Measurements from ENCODE around the gene SETD7.

Gene SETD7

DNA sequence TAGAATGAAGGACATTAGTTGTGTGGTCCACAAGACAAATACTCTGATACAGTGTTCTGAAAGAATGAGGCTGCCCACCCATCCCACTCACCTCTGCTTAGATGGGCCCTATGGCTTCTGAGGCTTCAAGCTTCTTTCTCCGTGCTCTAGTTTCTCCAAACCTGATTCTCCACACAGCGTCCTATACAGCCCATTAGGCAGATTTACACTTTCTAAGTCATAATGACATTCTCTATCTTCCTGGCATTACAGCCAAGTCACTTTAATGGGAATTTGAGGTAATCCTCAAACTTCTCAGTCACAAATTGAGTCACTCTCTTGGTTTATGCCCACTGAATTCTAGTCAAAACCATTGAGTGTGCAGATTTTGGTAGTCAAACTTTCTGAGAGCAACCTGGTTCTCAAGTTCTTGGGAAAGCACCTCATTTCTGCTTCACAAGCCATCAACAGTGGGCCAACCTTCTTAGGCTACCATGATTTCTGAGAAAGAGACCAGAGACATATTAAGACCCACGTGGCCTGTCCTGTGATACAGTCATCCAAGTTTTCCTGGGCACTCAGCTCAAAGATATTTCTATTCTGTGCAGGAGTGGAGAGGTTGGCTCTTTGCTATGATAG is 6.2 kb upstream of the SETD7 start:
- ATAC-seq (ENCODE audit: low read depth): no peak
- Mint-ChIP-seq H3K27me3 (no peaks in the 10 kb centered on the region), H3K9me3 (no peaks in the 10 kb centered on the region), H3K4me3 (no peak overlapping the region), H3K4me1 (peaks cover 20% of the 10 kb centered on the region), H3K27ac (peak overlapping the region; percentile 97), H3K36me3 (no peaks in the 10 kb centered on the region)
- DNase-seq (ENCODE audit: low spot score in 2 of 2): no peak

DNA sequence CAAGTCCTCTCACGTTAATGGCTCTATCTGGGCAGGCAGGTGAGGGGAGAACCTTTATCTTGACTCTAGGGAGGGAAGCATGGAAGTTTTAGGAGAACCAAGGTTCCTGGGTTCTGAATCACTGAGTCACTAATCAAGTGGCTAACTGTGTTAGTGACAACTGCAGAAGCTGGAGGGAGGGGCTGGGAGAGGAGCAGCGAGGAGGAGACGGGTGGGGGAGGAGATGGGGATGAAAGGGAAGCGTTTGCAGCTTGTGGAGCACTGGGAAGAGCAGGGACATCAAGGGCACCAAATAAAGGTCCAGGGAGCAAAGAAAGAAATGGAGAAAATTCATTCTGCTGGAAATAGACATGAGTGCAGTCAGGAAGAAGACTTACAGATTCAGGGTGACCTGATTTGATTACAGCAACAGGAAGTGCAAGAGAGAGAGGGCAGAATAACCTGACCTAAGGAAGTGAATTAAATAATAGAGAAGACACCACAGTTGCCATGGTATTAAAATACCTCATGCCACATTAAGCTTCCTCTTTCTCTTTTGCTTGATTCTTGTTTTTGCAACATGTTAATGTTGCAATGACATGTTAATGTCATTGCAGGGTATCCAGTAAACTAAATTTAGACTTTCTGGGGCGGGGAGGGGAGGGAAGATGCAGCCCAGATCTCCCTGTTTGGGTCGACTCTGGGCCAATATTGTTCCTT is 4.5 kb upstream of the SETD7 start:
- no peaks in the 10 kb centered on the region for H3K9me3 Mint-ChIP-seq
- H3K27ac Mint-ChIP-seq: peak overlapping the region; percentile 97
- H3K36me3 Mint-ChIP-seq: no peaks in the 10 kb centered on the region
- ATAC-seq (ENCODE audit: low read depth): peak; percentile 73
- no peaks in the 10 kb centered on the region for H3K27me3 Mint-ChIP-seq
- H3K4me3 Mint-ChIP-seq: peak overlapping the region; percentile 79
- H3K4me1 Mint-ChIP-seq: peaks cover 20% of the 10 kb centered on the region
- peak; percentile 29 to 61 for DNase-seq (ENCODE audit: low spot score in 2 of 2)

DNA sequence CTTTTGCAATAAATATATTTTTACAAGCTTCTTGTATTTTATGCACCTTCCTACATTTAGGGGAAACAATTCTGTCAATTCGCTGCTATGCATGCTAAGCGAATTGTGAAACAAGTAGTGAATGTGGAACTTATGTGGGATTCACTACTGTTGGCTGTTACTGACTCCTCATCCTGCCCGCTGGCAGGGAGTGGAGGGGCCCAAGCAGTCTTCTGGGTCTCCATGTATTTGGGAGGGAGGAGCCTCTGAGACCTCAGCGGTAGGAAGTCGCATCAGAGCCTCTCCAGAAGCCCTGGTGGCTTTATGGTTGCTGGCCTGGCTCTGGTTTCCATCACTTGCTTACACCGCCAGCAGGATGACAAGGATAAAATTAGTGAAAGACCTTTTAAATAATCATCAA is 3.7 kb upstream of the SETD7 start:
- Mint-ChIP-seq H3K27ac (peak overlapping the region; percentile 97), H3K9me3 (no peaks in the 10 kb centered on the region), H3K27me3 (no peaks in the 10 kb centered on the region), H3K4me1 (peaks cover 24% of the 10 kb centered on the region), H3K4me3 (no peak overlapping the region), H3K36me3 (no peaks in the 10 kb centered on the region)
- no peak for ATAC-seq (ENCODE audit: low read depth)
- DNase-seq (ENCODE audit: low spot score in 2 of 2): no peak

DNA sequence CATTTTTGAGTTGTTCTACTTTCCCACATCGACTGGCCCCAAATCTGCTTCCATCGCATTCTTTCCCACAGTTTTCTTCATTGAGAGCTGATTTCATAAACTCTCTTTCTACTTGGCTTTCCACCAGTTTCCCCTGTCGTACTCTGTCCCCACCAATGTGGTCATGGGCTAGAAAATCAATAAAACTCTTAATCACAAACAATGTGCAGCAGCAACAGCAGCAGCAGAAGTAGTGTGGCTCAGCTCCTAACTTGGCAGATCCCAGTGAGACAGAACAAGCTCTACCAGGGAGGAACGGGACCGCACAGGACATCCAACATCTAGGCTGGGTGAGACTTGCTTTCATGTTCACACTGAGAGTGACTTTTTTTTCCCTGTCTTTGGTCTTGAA is 3.1 kb upstream of the SETD7 start:
- Mint-ChIP-seq H3K9me3 (no peaks in the 10 kb centered on the region), H3K36me3 (no peaks in the 10 kb centered on the region), H3K27ac (peak overlapping the region; percentile 97), H3K4me1 (peaks cover 27% of the 10 kb centered on the region), H3K27me3 (no peaks in the 10 kb centered on the region), H3K4me3 (no peak overlapping the region)
- DNase-seq (ENCODE audit: low spot score in 2 of 2) (no peak), ATAC-seq (ENCODE audit: low read depth) (no peak)

DNA sequence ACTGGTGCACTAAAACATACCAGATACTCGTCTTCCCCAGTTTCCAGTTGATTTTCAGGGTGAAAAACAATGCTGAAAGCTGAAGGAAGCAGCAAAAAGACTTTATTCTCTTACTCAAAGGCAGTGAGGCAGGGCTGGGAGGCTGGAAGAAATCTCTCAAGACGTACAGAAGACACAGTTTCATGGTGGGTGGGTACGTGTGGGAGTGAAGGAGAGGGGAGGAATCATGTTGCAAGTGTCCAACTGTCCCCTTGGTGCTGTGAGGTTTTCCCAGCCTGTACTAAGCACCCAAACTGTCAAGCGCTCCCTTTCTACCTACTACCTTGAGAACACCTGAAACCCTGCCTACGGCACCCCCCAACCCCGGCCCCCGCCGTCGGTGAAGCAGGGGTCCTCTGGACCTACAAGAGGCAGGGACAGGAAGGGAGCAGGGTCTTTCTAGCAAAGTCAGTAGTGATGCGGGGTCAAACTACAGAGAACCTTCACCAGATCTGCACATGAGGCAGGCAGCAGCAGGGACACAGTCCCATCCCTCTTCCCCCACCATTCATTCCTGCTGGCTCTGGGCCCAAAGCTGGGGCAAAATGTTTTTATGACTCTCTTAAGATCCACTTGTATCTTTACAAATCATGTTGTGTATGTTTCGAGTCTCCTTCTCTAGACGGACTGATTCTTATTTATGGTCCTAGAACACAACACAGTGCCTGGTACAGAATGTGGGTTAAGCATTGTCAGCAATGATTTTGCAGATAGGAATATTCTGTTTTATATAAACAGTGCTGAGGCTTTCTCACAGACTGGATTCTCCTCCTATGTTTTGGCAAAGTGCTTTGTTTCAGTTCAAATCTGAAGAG is 2.4 kb upstream of the SETD7 start:
- Mint-ChIP-seq H3K9me3 (no peaks in the 10 kb centered on the region), H3K27me3 (no peaks in the 10 kb centered on the region), H3K4me3 (no peak overlapping the region), H3K27ac (peak overlapping the region; percentile 97), H3K4me1 (peaks cover 30% of the 10 kb centered on the region), H3K36me3 (no peaks in the 10 kb centered on the region)
- ATAC-seq (ENCODE audit: low read depth) (no peak), DNase-seq (ENCODE audit: low spot score in 2 of 2) (no peak)

DNA sequence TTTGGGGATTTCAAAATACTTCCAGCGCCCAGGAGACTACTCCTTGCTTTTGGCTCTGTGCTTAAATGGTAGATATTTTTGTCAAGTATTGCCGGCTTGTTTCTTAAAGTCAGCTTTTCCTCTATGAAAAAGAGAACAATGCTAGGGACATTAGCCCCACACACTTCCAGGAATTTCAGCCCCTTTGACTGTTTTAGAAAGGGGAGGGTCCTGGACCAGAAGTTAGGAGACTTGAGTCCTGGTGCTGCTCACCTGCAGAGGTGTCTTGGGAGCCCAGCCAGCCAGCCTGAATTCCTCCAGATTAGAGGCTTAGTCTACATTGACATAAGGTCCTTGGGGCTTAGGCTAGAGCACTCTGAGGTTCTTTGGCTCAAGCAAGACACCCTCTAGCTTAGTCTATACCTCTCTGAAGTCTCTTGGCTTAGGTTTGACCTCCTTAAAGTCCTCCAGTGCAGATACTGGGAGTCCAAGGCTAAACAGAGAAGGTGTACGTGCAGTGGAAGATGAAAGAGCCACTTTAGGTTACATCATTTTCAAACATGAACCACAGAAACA is 1.6 kb upstream of the SETD7 start:
- peak overlapping the region; percentile 97 for H3K27ac Mint-ChIP-seq
- no peaks in the 10 kb centered on the region for H3K9me3 Mint-ChIP-seq
- DNase-seq (ENCODE audit: low spot score in 2 of 2) (no peak), ATAC-seq (ENCODE audit: low read depth) (no peak)
- H3K27me3 Mint-ChIP-seq: no peaks in the 10 kb centered on the region
- H3K36me3 Mint-ChIP-seq: no peaks in the 10 kb centered on the region
- peaks cover 33% of the 10 kb centered on the region for H3K4me1 Mint-ChIP-seq
- H3K4me3 Mint-ChIP-seq: peak overlapping the region; percentile 96

DNA sequence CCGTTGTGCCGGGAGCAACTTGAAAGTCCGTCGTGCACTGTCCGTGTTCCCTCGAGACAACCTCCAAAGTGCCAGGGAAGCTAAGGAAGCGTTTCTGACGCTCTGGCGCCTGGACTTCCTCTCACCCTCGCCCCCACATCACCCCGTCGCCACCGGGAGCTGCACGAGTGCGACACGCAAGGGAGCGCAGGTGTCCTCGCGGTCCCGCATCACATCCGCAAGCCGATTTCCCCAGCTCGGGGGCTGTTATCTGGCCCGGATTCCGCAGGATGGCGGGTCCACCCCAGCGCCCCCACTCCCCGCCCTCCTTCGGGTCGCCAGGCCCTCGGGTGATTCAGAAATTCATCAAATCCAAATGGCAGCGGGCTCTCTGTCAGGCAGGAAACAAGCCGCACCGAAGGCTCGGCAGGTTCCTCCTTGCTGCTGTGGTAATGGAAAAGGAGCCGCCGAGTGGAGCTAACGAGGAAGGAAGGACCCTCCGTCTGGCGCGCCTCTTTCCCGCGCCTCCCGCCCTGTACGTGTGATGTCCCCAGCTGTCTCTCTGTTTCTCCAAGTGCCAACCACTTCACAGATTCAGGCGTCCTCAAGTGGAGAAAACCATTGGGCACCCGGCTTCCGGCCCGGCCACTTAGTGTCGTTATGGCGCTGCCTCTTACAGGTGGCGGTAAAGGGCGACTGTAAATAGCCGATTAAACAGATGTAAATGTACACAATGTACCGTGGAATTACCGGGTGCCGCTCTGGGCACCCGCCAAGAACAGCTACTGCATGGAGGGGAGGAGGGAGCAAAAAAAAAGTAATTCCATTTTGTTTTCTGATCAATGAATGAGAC is 921 bp upstream of the SETD7 start:
- DNase-seq (ENCODE audit: low spot score in 2 of 2) (peak; percentile 70 to 72), ATAC-seq (ENCODE audit: low read depth) (peak; percentile 47)
- Mint-ChIP-seq H3K27me3 (no peaks in the 10 kb centered on the region), H3K4me3 (peak overlapping the region; percentile 96), H3K27ac (peak overlapping the region; percentile 97), H3K36me3 (no peaks in the 10 kb centered on the region), H3K9me3 (no peaks in the 10 kb centered on the region), H3K4me1 (peaks cover 37% of the 10 kb centered on the region)

DNA sequence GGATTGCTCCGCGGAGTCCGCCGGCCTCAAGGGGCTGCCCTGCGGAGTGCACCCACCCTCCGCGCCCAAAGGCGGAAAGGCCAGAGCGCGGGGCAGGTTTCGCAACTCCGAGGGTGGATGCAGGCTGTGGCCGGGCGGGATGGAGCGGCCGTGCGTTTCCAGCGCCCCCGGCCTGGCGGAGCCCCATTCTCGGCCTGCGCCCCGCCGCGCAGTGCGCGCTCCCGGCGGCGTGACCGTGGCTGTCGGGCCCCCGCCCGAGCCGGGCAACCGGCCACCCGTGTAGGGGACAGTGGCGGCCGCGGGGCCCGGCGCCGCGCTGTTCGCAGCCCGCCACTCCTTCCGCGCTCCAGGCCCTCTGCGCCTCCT is 331 bp downstream of the SETD7 start:
- Mint-ChIP-seq H3K36me3 (no peaks in the 10 kb centered on the region), H3K27ac (peak overlapping the region; percentile 97), H3K4me1 (peaks cover 38% of the 10 kb centered on the region), H3K9me3 (no peaks in the 10 kb centered on the region), H3K4me3 (peak overlapping the region; percentile 98), H3K27me3 (no peaks in the 10 kb centered on the region)
- DNase-seq (ENCODE audit: low spot score in 2 of 2): peak in 1 of 2 donors; percentile 57
- ATAC-seq (ENCODE audit: low read depth): peak; percentile 3

DNA sequence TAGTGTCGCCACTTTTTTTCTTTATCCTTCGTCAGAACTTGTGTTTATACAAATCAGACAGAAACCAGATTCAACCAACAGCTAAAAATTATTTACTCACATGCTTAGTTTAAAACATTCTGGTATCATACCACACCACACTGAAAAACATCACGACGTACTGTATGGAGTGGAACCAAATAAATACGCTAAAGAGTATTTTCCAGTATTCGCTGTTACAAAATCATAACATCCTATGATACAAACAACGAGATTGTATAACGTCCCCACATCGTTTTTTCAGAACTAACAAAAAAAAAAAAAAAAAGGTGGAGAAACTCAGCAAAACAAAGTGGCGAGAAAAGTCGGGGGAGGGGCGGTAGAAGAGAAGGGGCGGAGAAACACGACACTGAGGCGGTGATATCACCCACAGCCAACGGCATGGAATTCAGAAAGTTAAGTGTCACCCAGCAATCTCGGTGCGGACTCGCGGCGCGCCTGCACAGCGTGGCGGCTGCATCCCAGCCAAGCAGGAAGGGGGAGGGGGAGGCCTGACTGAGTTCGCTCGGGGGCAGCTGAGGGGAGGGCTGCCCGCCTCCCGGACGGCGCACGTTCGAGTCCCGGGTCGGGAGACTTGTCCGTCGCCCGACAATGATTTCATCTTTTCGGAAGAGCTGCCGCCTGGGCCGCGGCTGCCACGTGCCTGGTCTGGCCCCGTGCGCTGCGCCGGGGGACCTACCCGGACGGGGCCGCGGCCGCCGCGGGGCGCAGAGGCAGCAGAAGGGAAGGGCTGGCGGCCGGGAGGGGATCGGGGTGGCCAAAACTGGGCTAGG is 920 bp downstream of the SETD7 start:
- Mint-ChIP-seq H3K27ac (peak overlapping the region; percentile 97), H3K36me3 (no peaks in the 10 kb centered on the region), H3K27me3 (no peaks in the 10 kb centered on the region), H3K4me1 (peaks cover 34% of the 10 kb centered on the region), H3K4me3 (peak overlapping the region; percentile 98), H3K9me3 (no peaks in the 10 kb centered on the region)
- ATAC-seq (ENCODE audit: low read depth) (peak; percentile 57), DNase-seq (ENCODE audit: low spot score in 2 of 2) (peak; percentile 70 to 82)

DNA sequence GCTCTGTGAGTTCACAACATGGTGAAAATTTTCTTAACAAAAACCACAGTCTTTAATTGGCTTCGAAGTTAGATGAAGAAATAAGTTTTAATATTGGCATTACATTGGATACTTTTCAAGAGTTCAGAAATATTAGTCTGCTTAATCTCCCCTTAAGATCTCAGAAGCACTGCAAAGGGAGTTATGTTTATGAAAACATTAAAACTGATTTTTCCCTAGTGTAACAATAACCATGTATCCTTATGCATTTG is 1.5 kb downstream of the SETD7 start:
- peaks cover 30% of the 10 kb centered on the region for H3K4me1 Mint-ChIP-seq
- H3K4me3 Mint-ChIP-seq: peak overlapping the region; percentile 98
- no peaks in the 10 kb centered on the region for H3K27me3 Mint-ChIP-seq

DNA sequence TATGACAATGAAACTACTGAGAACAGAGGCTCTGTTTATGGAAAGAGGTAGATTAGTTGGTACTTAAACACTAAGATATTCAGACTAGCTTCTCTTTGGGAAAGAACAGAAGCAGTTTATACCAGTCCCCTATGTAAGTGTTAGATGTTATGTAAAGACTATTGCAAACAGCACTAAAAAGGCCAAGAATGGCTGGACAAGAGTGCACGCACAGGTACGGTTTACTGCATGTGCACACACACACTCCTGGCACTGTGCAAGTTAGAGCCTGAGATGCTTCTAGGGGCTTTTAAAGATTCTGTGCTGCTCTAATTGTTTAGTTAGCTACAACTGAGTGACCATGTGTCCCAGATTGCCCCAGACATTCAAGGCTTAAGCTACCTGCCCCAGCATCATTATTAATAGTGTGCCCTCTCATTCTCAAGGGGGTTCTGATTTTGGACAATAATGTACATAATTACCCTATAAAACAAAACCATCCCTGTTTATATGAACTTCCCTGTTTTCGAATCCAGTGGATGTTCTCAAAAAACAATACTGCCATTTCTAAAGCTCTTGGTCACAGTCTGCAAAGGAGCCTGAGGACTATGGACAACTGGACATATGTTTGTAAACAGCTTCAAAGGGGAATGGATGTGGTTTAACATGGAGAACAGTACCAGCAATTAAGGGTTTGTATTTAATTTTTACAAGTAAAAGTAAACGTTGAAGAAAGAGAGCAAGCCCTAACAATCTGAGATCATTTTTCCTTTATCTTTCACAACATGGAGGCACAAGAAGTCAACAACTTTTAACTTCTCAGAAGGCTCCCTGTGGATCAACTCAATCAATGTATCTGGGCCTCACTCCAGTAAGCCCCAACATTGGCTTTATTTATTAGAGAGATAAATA is 2.0 kb downstream of the SETD7 start:
- no peak overlapping the region for H3K27ac Mint-ChIP-seq
- peaks cover 33% of the 10 kb centered on the region for H3K4me1 Mint-ChIP-seq
- no peaks in the 10 kb centered on the region for H3K9me3 Mint-ChIP-seq

More for the DNA sequence above, 1.5 kb downstream of the SETD7 start:
- peak overlapping the region; percentile 97 for H3K27ac Mint-ChIP-seq
- ATAC-seq (ENCODE audit: low read depth) (no peak), DNase-seq (ENCODE audit: low spot score in 2 of 2) (no peak)
- H3K36me3 Mint-ChIP-seq: no peaks in the 10 kb centered on the region
- no peaks in the 10 kb centered on the region for H3K9me3 Mint-ChIP-seq

DNA sequence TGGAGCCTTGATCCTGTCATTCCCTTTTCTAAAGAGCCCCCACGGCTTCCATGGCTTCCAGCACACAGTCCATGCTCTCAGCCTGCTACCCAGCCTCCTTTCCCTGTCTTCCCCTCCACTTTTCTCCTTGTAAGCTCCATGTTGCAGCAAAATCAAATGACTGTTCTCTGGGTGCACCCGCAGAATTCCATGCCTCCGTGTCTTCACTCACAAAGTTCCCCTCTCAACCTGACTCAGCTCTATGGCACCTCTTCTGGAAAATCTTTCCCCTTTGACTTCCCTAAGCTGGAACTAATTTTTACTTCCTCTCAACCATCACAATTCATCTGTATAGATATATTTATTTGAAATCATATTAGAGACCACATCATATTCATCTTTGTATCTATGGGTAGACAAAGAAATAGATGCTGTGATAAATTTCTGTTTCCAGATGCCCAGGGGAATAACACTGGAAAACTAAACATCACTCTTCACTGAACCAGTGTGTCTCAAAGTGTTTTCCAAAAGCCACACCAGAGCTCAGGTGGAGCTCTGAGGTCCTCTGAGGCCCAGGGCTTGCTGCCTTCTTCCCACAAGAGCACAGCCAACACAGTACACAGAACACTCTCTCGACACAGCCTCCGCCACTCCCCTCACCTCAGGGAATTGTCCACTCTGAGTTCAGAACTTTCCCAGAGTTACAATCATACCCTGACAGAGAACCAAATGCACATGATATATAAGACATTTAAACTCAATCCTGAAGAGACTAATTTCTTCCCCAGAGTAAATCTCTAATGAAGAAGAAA is 3.3 kb downstream of the SETD7 start:
- DNase-seq (ENCODE audit: low spot score in 2 of 2): no peak
- no peak for ATAC-seq (ENCODE audit: low read depth)
- Mint-ChIP-seq H3K36me3 (peaks cover 2% of the 10 kb centered on the region), H3K4me1 (peaks cover 31% of the 10 kb centered on the region), H3K4me3 (no peak overlapping the region), H3K27me3 (no peaks in the 10 kb centered on the region), H3K27ac (peak overlapping the region; percentile 26), H3K9me3 (no peaks in the 10 kb centered on the region)

More for the DNA sequence above, 2.0 kb downstream of the SETD7 start:
- peaks cover 2% of the 10 kb centered on the region for H3K36me3 Mint-ChIP-seq
- no peaks in the 10 kb centered on the region for H3K27me3 Mint-ChIP-seq
- ATAC-seq (ENCODE audit: low read depth): no peak
- DNase-seq (ENCODE audit: low spot score in 2 of 2): no peak
- H3K4me3 Mint-ChIP-seq: peak overlapping the region; percentile 98
